ENCODE data around the gene XCR1. TPM values are rescaled to one million over a fixed set of nuclear protein-coding genes. Genes with fewer than 3 reads are reported as not detected.

XCR1 gene
- total and polyA plus RNA-seq, 2 donors (not counting 3 experiments of a cell fraction or from before 2014, with no cell fraction given) = not detected

GRCh38 chr3:45993421-45994027, 33.8 kb downstream of the XCR1 start:
- Histone ChIP-seq H3K27ac (ENCODE audit: insufficient read depth, low read depth, low read length) (no peak overlapping the region), H3K9me1 (replicated peaks; ENCODE audit: control insufficient read depth, extremely low read depth, insufficient read depth, low read length) (no peaks in the 10 kb centered on the region), H3K9ac (replicated peaks; ENCODE audit: extremely low read depth, insufficient read depth, low read length) (no peak overlapping the region), H2AFZ (ENCODE audit: low read depth, low read length) (no peak overlapping the region), H4K20me1 (replicated peaks; ENCODE audit: control insufficient read depth, extremely low read depth, insufficient read depth, low read length) (no peaks in the 10 kb centered on the region), H3K79me2 (ENCODE audit: control insufficient read depth, insufficient read depth, low read length) (peaks cover 27% of the 10 kb centered on the region), H3K9me3 (replicated peaks; ENCODE audit: control insufficient read depth, insufficient read depth, low read length) (no peaks in the 10 kb centered on the region), H3K4me2 (ENCODE audit: insufficient read depth, low read length) (no peak overlapping the region), H3K4me1 (ENCODE audit: control insufficient read depth, extremely low read depth, insufficient read depth, low read length) (peaks cover 17% of the 10 kb centered on the region), H3K36me3 (ENCODE audit: control insufficient read depth in 2 of 2, extremely low read depth in 1 of 2, insufficient read depth in 2 of 2, low read length in 2 of 2) (no peaks in the 10 kb centered on the region), H3K4me3 (replicated peaks in 1 of 3; ENCODE audit: insufficient read depth in 1 of 3, low read depth in 1 of 3, low read length in 3 of 3) (no peak overlapping the region), H3K27me3 (ENCODE audit: control insufficient read depth in 2 of 2, insufficient read depth in 2 of 2, low read length in 2 of 2) (no peaks in the 10 kb centered on the region)
- intact Hi-C loops (cut with micrococcal nuclease) = loop anchor here (2.0 kb wide), 1 partner anchor 55 kb away; no protein-coding TSS in a partner anchor
- ChIA-PET POLR2A (no interaction called here), CTCF (interaction anchor here (0.7 kb wide), 1 partner anchor 9 kb away, joined by 3 read pairs; no protein-coding TSS in a partner anchor)
- no TSS peak for BruUV-seq (replicated peaks)
- FAIRE-seq (no peak), DNase-seq (ENCODE audit: low read depth, low spot score) (no peak)
- TF ChIP-seq GATA2 (IDR thresholded peaks at IDR 0.05; ENCODE audit: insufficient read depth, insufficient read length, low read depth, low read length) (no peak), CTCF (IDR thresholded peaks at IDR 0.05; ENCODE audit: extremely low read depth in 1 of 2, insufficient read depth in 1 of 2, low read depth in 1 of 2, low read length in 2 of 2) (no peak), EZH2 (IDR thresholded peaks at IDR 0.05; ENCODE audit: borderline replicate concordance, low read depth, low read length, severe bottlenecking) (no peak), JUN (IDR thresholded peaks at IDR 0.05; ENCODE audit: borderline replicate concordance, insufficient read depth, insufficient read length, low read depth) (no peak), POLR2A (IDR thresholded peaks at IDR 0.05; ENCODE audit: low read depth, low read length) (no peak), POLR2AphosphoS5 (IDR thresholded peaks at IDR 0.05; ENCODE audit: insufficient read depth, low read depth, low read length) (no peak), MYC (IDR thresholded peaks at IDR 0.05; ENCODE audit: low read depth, low read length) (no peak), FOS (IDR thresholded peaks at IDR 0.05; ENCODE audit: borderline replicate concordance, insufficient read depth, low read length) (no peak)
- TF ChIP-seq, protein P1, sequence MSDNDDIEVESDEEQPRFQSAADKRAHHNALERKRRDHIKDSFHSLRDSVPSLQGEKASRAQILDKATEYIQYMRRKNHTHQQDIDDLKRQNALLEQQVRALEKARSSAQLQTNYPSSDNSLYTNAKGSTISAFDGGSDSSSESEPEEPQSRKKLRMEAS (IDR thresholded peaks at IDR 0.05; ENCODE audit: insufficient read depth, insufficient read length) = no peak
- dilution Hi-C loops (cut with MboI; ENCODE audit: extremely low pct_ligation_motif_present, low sequenced_read_pairs) = no loop called here
